DOHH2 (cell line): ENCODE measurements around the gene MYL6.

Experiments used
- CTCF ChIP-seq: fragments of 200-600 bp; sonication (generic); IDR thresholded peaks from one replicate; pipeline ENCODE4 v1.5.1; 2014; ENCODE audit warnings: antibody characterized with exemption, mild to moderate bottlenecking, low read depth, low read length; ENCODE audit not compliant: poor library complexity, severe bottlenecking
- EZH2phosphoT487 ChIP-seq: fragments of 200-600 bp; sonication (generic); IDR thresholded peaks from 2 replicates; pipeline ENCODE4 v1.6.1; 2017; ENCODE audit warnings: borderline replicate concordance, mild to moderate bottlenecking, antibody characterized with exemption, low read length, moderate library complexity, mixed read lengths

- TF ChIP-seq CTCF (peak; percentile 57), EZH2phosphoT487 (no peak)
These were observed 6.5 kb upstream of the MYL6 start for GRCh38 chr12:56151672-56152131.
